ENCODE measurements around the gene COQ6. TPM values are rescaled to one million over a fixed set of nuclear protein-coding genes. Genes with fewer than 3 reads are reported as not detected.

COQ6 gene
- total RNA-seq, 1 donor from 2014 or later, result 16.6 TPM

DNA sequence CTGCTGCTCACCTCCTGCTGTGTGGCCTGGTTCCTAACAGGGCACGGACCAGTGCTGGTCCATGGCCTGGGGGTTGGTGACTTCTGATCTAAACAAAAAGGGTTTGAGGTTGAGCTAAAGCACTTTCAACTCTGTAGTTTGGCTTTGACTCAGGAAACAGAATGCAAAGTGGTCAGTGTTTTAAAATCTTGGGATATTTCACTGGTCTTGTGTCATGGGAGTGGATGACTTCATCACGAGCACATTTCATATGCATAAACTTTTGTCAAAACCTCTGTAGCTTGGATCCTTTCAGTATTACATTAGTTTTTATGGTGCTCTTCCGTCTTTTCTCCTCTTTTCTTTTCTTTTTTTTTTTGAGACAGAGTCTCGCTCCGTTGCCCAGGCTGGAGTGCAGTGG, 25.8 kb upstream of the COQ6 start:
- Mint-ChIP-seq H3K9me3 (ENCODE audit: low read depth) (no peaks in the 10 kb centered on the region), H3K27ac (ENCODE audit: unreplicated experiment) (peak overlapping the region; percentile 61), H3K27me3 (ENCODE audit: low read depth) (no peaks in the 10 kb centered on the region), H3K36me3 (ENCODE audit: low read depth) (peaks cover 44% of the 10 kb centered on the region), H3K4me1 (ENCODE audit: low read depth) (no peaks in the 10 kb centered on the region), H3K4me3 (ENCODE audit: unreplicated experiment) (no peak overlapping the region)
- TF ChIP-seq, protein P1, sequence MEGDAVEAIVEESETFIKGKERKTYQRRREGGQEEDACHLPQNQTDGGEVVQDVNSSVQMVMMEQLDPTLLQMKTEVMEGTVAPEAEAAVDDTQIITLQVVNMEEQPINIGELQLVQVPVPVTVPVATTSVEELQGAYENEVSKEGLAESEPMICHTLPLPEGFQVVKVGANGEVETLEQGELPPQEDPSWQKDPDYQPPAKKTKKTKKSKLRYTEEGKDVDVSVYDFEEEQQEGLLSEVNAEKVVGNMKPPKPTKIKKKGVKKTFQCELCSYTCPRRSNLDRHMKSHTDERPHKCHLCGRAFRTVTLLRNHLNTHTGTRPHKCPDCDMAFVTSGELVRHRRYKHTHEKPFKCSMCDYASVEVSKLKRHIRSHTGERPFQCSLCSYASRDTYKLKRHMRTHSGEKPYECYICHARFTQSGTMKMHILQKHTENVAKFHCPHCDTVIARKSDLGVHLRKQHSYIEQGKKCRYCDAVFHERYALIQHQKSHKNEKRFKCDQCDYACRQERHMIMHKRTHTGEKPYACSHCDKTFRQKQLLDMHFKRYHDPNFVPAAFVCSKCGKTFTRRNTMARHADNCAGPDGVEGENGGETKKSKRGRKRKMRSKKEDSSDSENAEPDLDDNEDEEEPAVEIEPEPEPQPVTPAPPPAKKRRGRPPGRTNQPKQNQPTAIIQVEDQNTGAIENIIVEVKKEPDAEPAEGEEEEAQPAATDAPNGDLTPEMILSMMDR (IDR thresholded peaks at IDR 0.05), result no peak
- no peak for DNase-seq (ENCODE audit: low spot score)

DNA sequence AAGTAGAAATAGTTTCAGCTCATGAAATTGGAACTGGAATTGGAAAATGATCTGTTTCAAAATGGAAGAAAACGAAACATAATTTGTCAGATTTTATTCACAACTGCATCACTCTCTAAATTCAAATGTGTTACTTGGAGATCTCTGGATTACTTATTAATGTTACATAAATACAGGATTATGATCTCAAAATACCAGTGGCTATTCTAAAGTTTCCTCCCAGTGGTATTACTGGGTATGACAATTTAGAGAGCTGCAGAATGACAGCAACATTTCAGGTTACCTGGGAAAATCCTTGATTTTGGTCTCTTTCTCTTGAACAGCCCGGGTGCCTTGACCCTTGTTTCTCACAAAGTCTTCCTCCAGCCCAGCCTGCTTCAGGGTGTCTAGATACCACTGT, 14.4 kb upstream of the COQ6 start:
- TF ChIP-seq, protein P1 (IDR thresholded peaks at IDR 0.05), result peak; percentile 73
- Mint-ChIP-seq H3K27me3 (ENCODE audit: low read depth) (no peaks in the 10 kb centered on the region), H3K4me3 (ENCODE audit: unreplicated experiment) (no peak overlapping the region), H3K36me3 (ENCODE audit: low read depth) (peaks cover 24% of the 10 kb centered on the region), H3K9me3 (ENCODE audit: low read depth) (no peaks in the 10 kb centered on the region), H3K4me1 (ENCODE audit: low read depth) (no peaks in the 10 kb centered on the region), H3K27ac (ENCODE audit: unreplicated experiment) (no peak overlapping the region)
- no peak for DNase-seq (ENCODE audit: low spot score)

DNA sequence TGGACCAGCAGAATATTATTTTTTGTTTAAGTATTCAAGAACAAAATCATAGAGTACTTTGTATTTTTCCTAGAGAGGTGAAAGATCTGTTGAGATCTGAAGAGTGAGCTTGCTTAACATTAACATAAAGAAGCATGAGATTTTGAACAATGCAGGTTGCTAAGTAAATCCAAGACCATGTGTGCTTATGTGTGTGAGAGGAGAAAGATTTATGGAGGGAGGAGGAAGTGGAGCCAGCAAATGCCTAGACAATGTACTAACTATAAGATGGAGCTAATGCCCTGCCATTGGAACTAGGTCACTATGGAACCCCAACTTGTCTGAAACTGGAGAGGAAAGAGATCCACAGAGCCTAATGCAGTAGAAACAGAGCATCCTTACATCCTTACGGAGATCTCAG, 13.6 kb upstream of the COQ6 start:
- Mint-ChIP-seq H3K27me3 (ENCODE audit: low read depth) (no peaks in the 10 kb centered on the region), H3K36me3 (ENCODE audit: low read depth) (peaks cover 17% of the 10 kb centered on the region), H3K9me3 (ENCODE audit: low read depth) (no peaks in the 10 kb centered on the region), H3K4me3 (ENCODE audit: unreplicated experiment) (no peak overlapping the region), H3K27ac (ENCODE audit: unreplicated experiment) (no peak overlapping the region), H3K4me1 (ENCODE audit: low read depth) (no peaks in the 10 kb centered on the region)
- TF ChIP-seq, protein P1 (IDR thresholded peaks at IDR 0.05), result no peak
- no peak for DNase-seq (ENCODE audit: low spot score)

DNA sequence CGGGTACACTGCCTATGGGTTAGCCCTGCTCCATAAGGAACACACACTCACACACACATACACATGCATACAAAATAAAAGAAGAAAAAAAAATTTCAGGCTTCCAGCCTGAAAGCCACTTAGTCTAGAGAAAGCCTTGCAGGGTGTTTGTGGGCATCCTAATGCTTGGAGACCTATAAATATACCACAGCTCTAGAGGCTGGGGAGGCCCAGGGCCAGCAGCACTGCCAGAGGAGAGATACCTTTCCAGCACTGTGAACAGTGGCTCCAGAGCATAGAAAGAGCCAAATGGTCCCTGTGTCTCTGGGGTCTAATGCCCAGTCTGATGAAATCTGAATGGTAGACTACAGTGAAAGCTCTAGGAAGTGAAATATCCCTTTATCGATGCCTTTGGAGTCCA, 13.1 kb upstream of the COQ6 start:
- H3K4me1 Mint-ChIP-seq (ENCODE audit: low read depth), result no peaks in the 10 kb centered on the region
- TF ChIP-seq, protein P1 (IDR thresholded peaks at IDR 0.05), result no peak
- no peak overlapping the region for H3K27ac Mint-ChIP-seq (ENCODE audit: unreplicated experiment)
- H3K4me3 Mint-ChIP-seq (ENCODE audit: unreplicated experiment), result no peak overlapping the region
- no peaks in the 10 kb centered on the region for H3K27me3 Mint-ChIP-seq (ENCODE audit: low read depth)
- no peak for DNase-seq (ENCODE audit: low spot score)
- no peaks in the 10 kb centered on the region for H3K9me3 Mint-ChIP-seq (ENCODE audit: low read depth)
- H3K36me3 Mint-ChIP-seq (ENCODE audit: low read depth), result peaks cover 15% of the 10 kb centered on the region

DNA sequence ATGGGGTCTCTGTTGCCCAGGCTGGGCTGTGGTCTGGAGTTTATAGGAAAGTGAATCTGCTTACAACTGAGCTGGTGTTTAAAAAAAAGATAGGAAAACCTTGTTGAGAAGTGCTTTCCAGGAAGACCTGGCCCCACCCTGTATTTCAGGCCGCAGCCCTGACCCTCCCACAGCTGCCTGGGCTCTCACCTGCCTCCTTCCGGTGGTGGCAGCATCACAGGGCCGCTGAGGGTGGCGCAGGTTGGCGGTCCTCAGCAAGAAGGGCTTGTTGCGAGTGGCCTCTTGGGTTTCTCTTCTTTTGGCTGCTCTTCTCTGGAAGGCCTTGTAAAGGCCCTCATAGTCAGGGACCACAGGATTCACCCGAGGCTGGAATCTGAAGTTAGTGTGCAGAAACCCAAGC, 7.9 kb upstream of the COQ6 start:
- H3K9me3 Mint-ChIP-seq (ENCODE audit: low read depth), result no peaks in the 10 kb centered on the region
- H3K27ac Mint-ChIP-seq (ENCODE audit: unreplicated experiment), result no peak overlapping the region
- TF ChIP-seq, protein P1 (IDR thresholded peaks at IDR 0.05), result no peak
- H3K4me3 Mint-ChIP-seq (ENCODE audit: unreplicated experiment), result no peak overlapping the region
- H3K27me3 Mint-ChIP-seq (ENCODE audit: low read depth), result no peaks in the 10 kb centered on the region
- no peak for DNase-seq (ENCODE audit: low spot score)
- H3K36me3 Mint-ChIP-seq (ENCODE audit: low read depth), result peaks cover 16% of the 10 kb centered on the region
- no peaks in the 10 kb centered on the region for H3K4me1 Mint-ChIP-seq (ENCODE audit: low read depth)

All from chondrocyte (in vitro differentiated cells).